ENCODE results near the gene MIDN.

GRCh38 chr19:1286487-1287353 lies 38.3 kb downstream of the MIDN start:
- TF ChIP-seq SIN3A (IDR thresholded peaks at IDR 0.05; ENCODE audit: borderline replicate concordance, insufficient read depth, low read depth, low read length) = no peak
- no peak for TF ChIP-seq POLR2AphosphoS5 (IDR thresholded peaks at IDR 0.05; ENCODE audit: low read depth, low read length)
- no peak for TF ChIP-seq CTCF (IDR thresholded peaks at IDR 0.05)
- no peak for TF ChIP-seq REST (IDR thresholded peaks at IDR 0.05; ENCODE audit: insufficient read depth in 1 of 2, low read depth in 2 of 2, low read length in 1 of 2)

Data from Panc1 (cell line).